SK-N-MC (cell line): ENCODE measurements around the gene SEZ6.

Experiments used
- EZH2 ChIP-seq: fragments of 200-600 bp; sonication (generic); IDR thresholded peaks from one replicate; pipeline ENCODE4 v1.6.1; 2017; ENCODE audit warnings: antibody characterized with exemption
- POLR2AphosphoS5 ChIP-seq: IDR thresholded peaks from 2 replicates; pipeline ENCODE4 v1.6.1; 2012; ENCODE audit warnings: mild to moderate bottlenecking, low read depth, low read length, borderline replicate concordance

GRCh38 chr17:29012535-29012934, 6.7 kb upstream of the SEZ6 start:
- TF ChIP-seq EZH2: no peak
- TF ChIP-seq POLR2AphosphoS5: no peak
